HepG2 (cell line): ENCODE measurements around the gene SLC36A3. TPM values are rescaled to one million over a fixed set of nuclear protein-coding genes. Genes with fewer than 3 reads are reported as not detected.

ENCODE experiments used
- ATAC-seq: fragments of 200-7000 bp; cut with Tn5 transposase; 3 replicates; pipeline ENCODE4 v1.9.1; 2020; ENCODE audit warnings: mild to moderate bottlenecking, moderate library complexity
- BruUV-seq: library from RNA; stranded (reverse); fragments of 400-500 nt; replicated peaks from 2 replicates; lab custom pipeline; 2021; lab: Mats Ljungman, UMichigan
- CTCF ChIA-PET: fragments of 300-600 bp; formaldehyde crosslinking; extraction: SDS; loops from one replicate; lab custom pipeline; 2021; ENCODE audit warnings: low total read pairs, inconsistent platforms, low intra/inter-chr PET ratio; lab: Yijun Ruan, JAX
- POLR2A ChIA-PET: fragments of 350-600 bp; sonication (Branson Sonifier 250); formaldehyde crosslinking; loops from one replicate; lab custom pipeline; 2020; ENCODE audit warnings: antibody characterized with exemption, inconsistent platforms; lab: Yijun Ruan, JAX
- DNase-seq: peaks from one replicate; pipeline ENCODE4 v3.0.0-alpha.2; 2015; ENCODE audit warnings: low spot score
- FAIRE-seq: peaks from 3 replicates; lab custom pipeline; 2011; peaks lifted over from hg19 to GRCh38; lab: Jason Lieb, UNC
- H2AFZ ChIP-seq: one replicate; pipeline ENCODE4 v1.6.1; 2011; ENCODE audit warnings: low read length, inconsistent platforms
- H3K27ac ChIP-seq: fragments of 300-600 bp; 3 replicates; pipeline ENCODE4 v1.8.0; 2011; ENCODE audit warnings: mixed run types, mild to moderate bottlenecking, mixed read lengths, low read length, inconsistent platforms; ENCODE audit not compliant: insufficient read depth; ENCODE audit errors: extremely low read length
- H3K27me3 ChIP-seq, 2 experiments: fragments of 200-600 bp in 1 of 2; 2 replicates in 1 of 2; 3 replicates in 1 of 2; pipeline versions ENCODE4 v1.6.0 to v1.8.0; 2011; ENCODE audit warnings: low read length in 2 of 2, mild to moderate bottlenecking in 2 of 2, moderate library complexity in 2 of 2, inconsistent platforms in 1 of 2; ENCODE audit not compliant: insufficient read depth in 2 of 2, control insufficient read depth in 1 of 2
- H3K36me3 ChIP-seq, 2 experiments: fragments of 200-600 bp in 1 of 2; replicated peaks in 1 of 2; 2 replicates in 1 of 2; 3 replicates in 1 of 2; pipeline versions ENCODE4 v1.5.1 to v1.8.0; 2011; ENCODE audit warnings: low read length in 2 of 2, inconsistent platforms in 1 of 2; ENCODE audit not compliant: insufficient read depth in 2 of 2, control insufficient read depth in 1 of 2
- H3K4me1 ChIP-seq: 2 replicates; pipeline ENCODE4 v1.5.1; 2012; ENCODE audit warnings: low read length, inconsistent platforms; ENCODE audit not compliant: insufficient read depth
- H3K4me2 ChIP-seq: 2 replicates; pipeline ENCODE4 v1.6.0; 2011; ENCODE audit warnings: low read depth, low read length, inconsistent platforms
- H3K4me3 ChIP-seq, 3 experiments: fragments of 200-600 bp in 1 of 3; sonication (generic), shearing (Covaris generic) in 1 of 3; replicated peaks in 1 of 3; 2 replicates each; pipeline ENCODE4 v1.5.1; 2011 to 2016; ENCODE audit warnings: low read length in 3 of 3, inconsistent platforms in 2 of 3, low read depth in 2 of 3, mild to moderate bottlenecking in 2 of 3, control low read depth in 1 of 3, mixed read lengths in 1 of 3; ENCODE audit not compliant: insufficient read depth in 1 of 3
- H3K79me2 ChIP-seq: one replicate; pipeline ENCODE4 v1.6.1; 2011; ENCODE audit warnings: low read length, inconsistent platforms; ENCODE audit not compliant: insufficient read depth
- H3K9ac ChIP-seq: 2 replicates; pipeline ENCODE4 v1.6.0; 2011; ENCODE audit warnings: mild to moderate bottlenecking, low read depth, low read length, inconsistent platforms; ENCODE audit not compliant: insufficient read depth
- H3K9me3 ChIP-seq: 2 replicates; pipeline ENCODE4 v1.5.1; 2012; ENCODE audit warnings: mild to moderate bottlenecking, low read length
- H4K20me1 ChIP-seq: 2 replicates; pipeline ENCODE4 v1.6.0; 2011; ENCODE audit warnings: inconsistent platforms, mild to moderate bottlenecking, low read length, moderate library complexity; ENCODE audit not compliant: insufficient read depth
- GATAD2A ChIP-seq: IDR thresholded peaks from 2 replicates; pipeline ENCODE4 v1.6.1; 2016
- MTF1 ChIP-seq: sonication (generic); formaldehyde crosslinking; IDR thresholded peaks from 2 replicates; pipeline ENCODE4 v1.5.0; 2020; ENCODE audit warnings: missing genetic modification reagents
- PITX1 ChIP-seq: sonication (generic); formaldehyde crosslinking; IDR thresholded peaks from 2 replicates; pipeline ENCODE4 v1.5.1; 2020; ENCODE audit warnings: mild to moderate bottlenecking, missing genetic modification reagents
- PRMT3 ChIP-seq: sonication (generic); formaldehyde crosslinking; IDR thresholded peaks from 2 replicates; pipeline ENCODE4 v1.8.1; 2022; ENCODE audit warnings: low read depth, mild to moderate bottlenecking, moderate library complexity, missing genetic modification reagents, borderline replicate concordance
- SMC3 ChIP-seq: IDR thresholded peaks from 2 replicates; pipeline ENCODE4 v1.6.1; 2011; ENCODE audit warnings: low read length, improper control_type of control experiment
- XRCC5 ChIP-seq: fragments of 200-400 bp; formaldehyde crosslinking; optimal IDR thresholded peaks from 2 replicates; pipeline ENCODE3; 2017; ENCODE audit warnings: mild to moderate bottlenecking, low read length
- ZNF446 ChIP-seq: sonication (generic); formaldehyde crosslinking; IDR thresholded peaks from 2 replicates; pipeline ENCODE4 v1.5.0; 2020; ENCODE audit warnings: mild to moderate bottlenecking, missing genetic modification reagents
- ZNF569 ChIP-seq: sonication (generic); formaldehyde crosslinking; IDR thresholded peaks from 2 replicates; pipeline ENCODE4 v1.5.0; 2020; ENCODE audit warnings: mild to moderate bottlenecking, missing genetic modification reagents, moderate library complexity, borderline replicate concordance
- ZNF703 ChIP-seq: sonication (generic); formaldehyde crosslinking; IDR thresholded peaks from 2 replicates; pipeline ENCODE4 v1.5.1; 2020; ENCODE audit warnings: missing genetic modification reagents, mild to moderate bottlenecking, moderate library complexity, borderline replicate concordance
- WGBS: methylation state at CpG from one replicate; pipeline ENCODE4 v1.1.6; 2017; ENCODE audit warnings: low lambda C conversion rate; 5-methylcytosine and 5-hydroxymethylcytosine counted together
- in situ Hi-C: cut with HindIII; loops from 2 replicates; pipeline ENCODE4 v1.10.0; 2017; ENCODE audit warnings: low pct_unique_long_range_greater_than_20kb; ENCODE audit not compliant: extremely low pct_ligation_motif_present
- intact Hi-C: fragments of 100-400 bp; cut with micrococcal nuclease; formaldehyde crosslinking; loops from one replicate; pipeline ENCODE4 v1.10.0; 2022; ENCODE audit not compliant: unreplicated experiment
- polyA plus RNA-seq, 8 experiments: library from polyadenylated mRNA; depleted of rRNA in 3 of 8; stranded (reverse) in 7 of 8; unstranded in 1 of 8; fragments of >200 nt; fragmentation: Illumina TruSeq in 4 of 8; extraction: Trizol in 4 of 8; gene quantifications; 2 replicates each; pipeline versions ENCODE4 v1.2.1 to v1.2.3, GENCODE V29; 2011 to 2016; ENCODE audit warnings: low read depth in 4 of 8, missing spikeins in 1 of 8, mixed read lengths in 1 of 8; ENCODE audit not compliant: insufficient read depth in 1 of 8
- total RNA-seq, 5 experiments: library from RNA; depleted of rRNA; stranded (reverse); fragments of >200 nt; fragmentation: Illumina TruSeq; extraction: Trizol; gene quantifications; 2 replicates each; pipeline ENCODE4 v1.2.3, GENCODE V29; 2016; ENCODE audit warnings: low read depth in 1 of 5
- TF ChIP-seq, protein P1 (sequence below): sonication (generic); formaldehyde crosslinking; IDR thresholded peaks from 2 replicates; pipeline ENCODE4 v1.5.0; 2020; ENCODE audit warnings: missing genetic modification reagents
- TF ChIP-seq, protein P2 (sequence below), 2 experiments: fragments of 450-650 bp in 1 of 2; sonication (generic) in 1 of 2; formaldehyde crosslinking; IDR thresholded peaks; 2 replicates each; pipeline versions ENCODE4 v1.5.0 to v1.8.0; 2020 to 2022; ENCODE audit warnings: mild to moderate bottlenecking in 1 of 2, missing genetic modification reagents in 1 of 2
- TF ChIP-seq, protein P3 (sequence below): sonication (generic); formaldehyde crosslinking; IDR thresholded peaks from 2 replicates; pipeline ENCODE4 v1.9.0; 2021; ENCODE audit warnings: mild to moderate bottlenecking, missing genetic modification reagents
- TF ChIP-seq, protein P4 (sequence below): sonication (generic); formaldehyde crosslinking; IDR thresholded peaks from 2 replicates; pipeline ENCODE4 v1.5.0; 2020; ENCODE audit warnings: mild to moderate bottlenecking, missing genetic modification reagents, moderate library complexity

Gene SLC36A3
- total and polyA plus RNA-seq, 2 of the 13 experiments (the other 11 are each of a cell fraction or from before 2014, with no cell fraction given): not detected

DNA sequence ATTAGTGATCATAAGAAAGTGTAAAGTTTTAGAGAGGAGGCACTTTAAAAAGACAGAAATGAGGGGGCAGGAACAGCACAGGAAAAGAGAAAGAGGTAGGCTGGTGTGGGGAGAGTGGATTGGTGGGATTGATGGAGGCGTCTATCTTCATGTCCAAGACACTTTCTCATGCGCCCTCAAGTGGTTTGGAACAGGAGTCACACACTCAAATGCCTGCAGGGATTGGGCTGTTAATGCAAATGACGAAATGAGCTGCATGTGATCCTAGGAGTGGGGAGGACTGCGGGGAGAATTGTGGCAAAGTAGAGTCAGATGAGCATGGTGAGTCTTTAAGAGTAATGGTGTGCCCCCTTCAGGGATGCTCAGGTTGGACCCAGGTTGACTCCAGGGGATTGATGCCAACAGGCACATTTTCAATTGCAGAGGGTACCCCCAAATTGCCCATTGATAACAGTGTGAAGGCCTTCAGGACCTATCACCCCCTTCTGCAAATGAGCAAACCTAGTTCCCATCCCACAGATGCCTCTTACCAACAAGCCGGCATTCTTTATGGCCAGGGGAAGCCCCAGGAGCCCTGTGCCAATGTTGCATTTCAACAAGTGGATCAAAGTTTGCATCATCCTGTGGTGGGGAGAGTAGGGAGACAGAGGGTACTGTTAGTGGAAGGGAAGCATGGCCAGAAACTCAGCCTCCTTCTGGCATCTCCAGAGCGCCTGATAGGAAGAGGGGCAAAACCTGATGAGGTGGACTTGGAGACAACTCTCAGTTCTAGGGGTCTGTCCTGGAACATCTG, 5.3 kb downstream of the SLC36A3 start:
- no TSS peak for BruUV-seq
- Histone ChIP-seq H3K27me3 (peaks cover 0 to 6% of the 10 kb centered on the region in 2 experiments; a peak in 1 of 5 replicates), H3K27ac (no peak overlapping the region), H3K36me3 (no peaks in the 10 kb centered on the region), H2AFZ (no peak overlapping the region), H3K4me2 (no peak overlapping the region), H3K4me3 (no peak overlapping the region), H3K9me3 (no peaks in the 10 kb centered on the region), H3K9ac (no peak overlapping the region), H4K20me1 (no peaks in the 10 kb centered on the region), H3K79me2 (no peaks in the 10 kb centered on the region), H3K4me1 (no peaks in the 10 kb centered on the region)
- CTCF ChIA-PET: interaction anchor here (0.8 kb wide), 1 partner anchor 48 kb away, joined by 4 read pairs; no protein-coding TSS in a partner anchor
- intact Hi-C loops: loop anchor here (2.0 kb wide), 1 partner anchor 47 kb away; no protein-coding TSS in a partner anchor
- WGBS: 4% methylated on average over 6 of the region's 6 CpGs
- POLR2A ChIA-PET: no interaction called here
- FAIRE-seq: no peak
- peak; percentile 68 for DNase-seq
- in situ Hi-C loops: no loop called here
- peak; percentile 96 for ATAC-seq
- no peak for TF ChIP-seq ZNF703
- TF ChIP-seq, protein P1, sequence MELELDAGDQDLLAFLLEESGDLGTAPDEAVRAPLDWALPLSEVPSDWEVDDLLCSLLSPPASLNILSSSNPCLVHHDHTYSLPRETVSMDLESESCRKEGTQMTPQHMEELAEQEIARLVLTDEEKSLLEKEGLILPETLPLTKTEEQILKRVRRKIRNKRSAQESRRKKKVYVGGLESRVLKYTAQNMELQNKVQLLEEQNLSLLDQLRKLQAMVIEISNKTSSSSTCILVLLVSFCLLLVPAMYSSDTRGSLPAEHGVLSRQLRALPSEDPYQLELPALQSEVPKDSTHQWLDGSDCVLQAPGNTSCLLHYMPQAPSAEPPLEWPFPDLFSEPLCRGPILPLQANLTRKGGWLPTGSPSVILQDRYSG (CRISPR knock-in tag): no peak
- no peak for TF ChIP-seq PITX1 (CRISPR knock-in tag)
- TF ChIP-seq, protein P2, sequence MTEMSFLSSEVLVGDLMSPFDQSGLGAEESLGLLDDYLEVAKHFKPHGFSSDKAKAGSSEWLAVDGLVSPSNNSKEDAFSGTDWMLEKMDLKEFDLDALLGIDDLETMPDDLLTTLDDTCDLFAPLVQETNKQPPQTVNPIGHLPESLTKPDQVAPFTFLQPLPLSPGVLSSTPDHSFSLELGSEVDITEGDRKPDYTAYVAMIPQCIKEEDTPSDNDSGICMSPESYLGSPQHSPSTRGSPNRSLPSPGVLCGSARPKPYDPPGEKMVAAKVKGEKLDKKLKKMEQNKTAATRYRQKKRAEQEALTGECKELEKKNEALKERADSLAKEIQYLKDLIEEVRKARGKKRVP (CRISPR knock-in tag; IDR thresholded peaks at IDR 0.05): peak in 1 of 2 experiments; percentile 66; a peak in 1 of 4 replicates
- TF ChIP-seq PRMT3 (CRISPR knock-in tag): no peak
- TF ChIP-seq ZNF446 (CRISPR knock-in tag): no peak
- peak; percentile 43; the same call in 1 of the 2 replicates for TF ChIP-seq SMC3
- TF ChIP-seq XRCC5: peak; percentile 37
- TF ChIP-seq, protein P3, sequence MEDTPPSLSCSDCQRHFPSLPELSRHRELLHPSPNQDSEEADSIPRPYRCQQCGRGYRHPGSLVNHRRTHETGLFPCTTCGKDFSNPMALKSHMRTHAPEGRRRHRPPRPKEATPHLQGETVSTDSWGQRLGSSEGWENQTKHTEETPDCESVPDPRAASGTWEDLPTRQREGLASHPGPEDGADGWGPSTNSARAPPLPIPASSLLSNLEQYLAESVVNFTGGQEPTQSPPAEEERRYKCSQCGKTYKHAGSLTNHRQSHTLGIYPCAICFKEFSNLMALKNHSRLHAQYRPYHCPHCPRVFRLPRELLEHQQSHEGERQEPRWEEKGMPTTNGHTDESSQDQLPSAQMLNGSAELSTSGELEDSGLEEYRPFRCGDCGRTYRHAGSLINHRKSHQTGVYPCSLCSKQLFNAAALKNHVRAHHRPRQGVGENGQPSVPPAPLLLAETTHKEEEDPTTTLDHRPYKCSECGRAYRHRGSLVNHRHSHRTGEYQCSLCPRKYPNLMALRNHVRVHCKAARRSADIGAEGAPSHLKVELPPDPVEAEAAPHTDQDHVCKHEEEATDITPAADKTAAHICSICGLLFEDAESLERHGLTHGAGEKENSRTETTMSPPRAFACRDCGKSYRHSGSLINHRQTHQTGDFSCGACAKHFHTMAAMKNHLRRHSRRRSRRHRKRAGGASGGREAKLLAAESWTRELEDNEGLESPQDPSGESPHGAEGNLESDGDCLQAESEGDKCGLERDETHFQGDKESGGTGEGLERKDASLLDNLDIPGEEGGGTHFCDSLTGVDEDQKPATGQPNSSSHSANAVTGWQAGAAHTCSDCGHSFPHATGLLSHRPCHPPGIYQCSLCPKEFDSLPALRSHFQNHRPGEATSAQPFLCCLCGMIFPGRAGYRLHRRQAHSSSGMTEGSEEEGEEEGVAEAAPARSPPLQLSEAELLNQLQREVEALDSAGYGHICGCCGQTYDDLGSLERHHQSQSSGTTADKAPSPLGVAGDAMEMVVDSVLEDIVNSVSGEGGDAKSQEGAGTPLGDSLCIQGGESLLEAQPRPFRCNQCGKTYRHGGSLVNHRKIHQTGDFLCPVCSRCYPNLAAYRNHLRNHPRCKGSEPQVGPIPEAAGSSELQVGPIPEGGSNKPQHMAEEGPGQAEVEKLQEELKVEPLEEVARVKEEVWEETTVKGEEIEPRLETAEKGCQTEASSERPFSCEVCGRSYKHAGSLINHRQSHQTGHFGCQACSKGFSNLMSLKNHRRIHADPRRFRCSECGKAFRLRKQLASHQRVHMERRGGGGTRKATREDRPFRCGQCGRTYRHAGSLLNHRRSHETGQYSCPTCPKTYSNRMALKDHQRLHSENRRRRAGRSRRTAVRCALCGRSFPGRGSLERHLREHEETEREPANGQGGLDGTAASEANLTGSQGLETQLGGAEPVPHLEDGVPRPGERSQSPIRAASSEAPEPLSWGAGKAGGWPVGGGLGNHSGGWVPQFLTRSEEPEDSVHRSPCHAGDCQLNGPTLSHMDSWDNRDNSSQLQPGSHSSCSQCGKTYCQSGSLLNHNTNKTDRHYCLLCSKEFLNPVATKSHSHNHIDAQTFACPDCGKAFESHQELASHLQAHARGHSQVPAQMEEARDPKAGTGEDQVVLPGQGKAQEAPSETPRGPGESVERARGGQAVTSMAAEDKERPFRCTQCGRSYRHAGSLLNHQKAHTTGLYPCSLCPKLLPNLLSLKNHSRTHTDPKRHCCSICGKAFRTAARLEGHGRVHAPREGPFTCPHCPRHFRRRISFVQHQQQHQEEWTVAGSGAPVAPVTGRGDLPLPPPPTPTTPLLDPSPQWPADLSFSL (CRISPR knock-in tag): no peak
- TF ChIP-seq, protein P4, sequence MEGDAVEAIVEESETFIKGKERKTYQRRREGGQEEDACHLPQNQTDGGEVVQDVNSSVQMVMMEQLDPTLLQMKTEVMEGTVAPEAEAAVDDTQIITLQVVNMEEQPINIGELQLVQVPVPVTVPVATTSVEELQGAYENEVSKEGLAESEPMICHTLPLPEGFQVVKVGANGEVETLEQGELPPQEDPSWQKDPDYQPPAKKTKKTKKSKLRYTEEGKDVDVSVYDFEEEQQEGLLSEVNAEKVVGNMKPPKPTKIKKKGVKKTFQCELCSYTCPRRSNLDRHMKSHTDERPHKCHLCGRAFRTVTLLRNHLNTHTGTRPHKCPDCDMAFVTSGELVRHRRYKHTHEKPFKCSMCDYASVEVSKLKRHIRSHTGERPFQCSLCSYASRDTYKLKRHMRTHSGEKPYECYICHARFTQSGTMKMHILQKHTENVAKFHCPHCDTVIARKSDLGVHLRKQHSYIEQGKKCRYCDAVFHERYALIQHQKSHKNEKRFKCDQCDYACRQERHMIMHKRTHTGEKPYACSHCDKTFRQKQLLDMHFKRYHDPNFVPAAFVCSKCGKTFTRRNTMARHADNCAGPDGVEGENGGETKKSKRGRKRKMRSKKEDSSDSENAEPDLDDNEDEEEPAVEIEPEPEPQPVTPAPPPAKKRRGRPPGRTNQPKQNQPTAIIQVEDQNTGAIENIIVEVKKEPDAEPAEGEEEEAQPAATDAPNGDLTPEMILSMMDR: peak; percentile 66
- TF ChIP-seq ZNF569 (CRISPR knock-in tag): no peak
- TF ChIP-seq GATAD2A: no peak
- TF ChIP-seq MTF1 (CRISPR knock-in tag): no peak
